K562 (cell line): ENCODE results near the gene ARHGAP30. TPM values are rescaled to one million over a fixed set of nuclear protein-coding genes. Genes with fewer than 3 reads are reported as not detected.
A peak's percentile ranks its signal among the peaks of the same experiment; 100 is the strongest.

Experiments used
- ATAC-seq: fragments of 200-7000 bp; cut with Tn5 transposase; 3 replicates; pipeline ENCODE4 v1.9.1; 2020; ENCODE audit warnings: moderate library complexity
- BruUV-seq: library from RNA; stranded (reverse); fragments of 400-500 nt; replicated peaks from 2 replicates; lab custom pipeline; 2021; lab: Mats Ljungman, UMichigan
- CTCF ChIA-PET: fragments of 300-600 bp; formaldehyde crosslinking; extraction: SDS; loops from one replicate; lab custom pipeline; 2021; ENCODE audit warnings: low intra/inter-chr PET ratio; lab: Yijun Ruan, JAX
- POLR2A ChIA-PET: fragments of 300-600, 350-650 bp; sonication (Branson Sonifier 250); formaldehyde crosslinking; extraction: SDS; loops from one replicate; lab custom pipeline; 2021; ENCODE audit warnings: antibody characterized with exemption, inconsistent platforms; lab: Yijun Ruan, JAX
- DNase-seq, 4 experiments: peaks; one replicate each; pipeline versions ENCODE4 v3.0.0 to v3.0.0-alpha.2; 2011 to 2018; ENCODE audit warnings: low spot score in 3 of 4, mixed read lengths in 3 of 4; ENCODE audit errors: extremely low read depth in 1 of 4
- FAIRE-seq: peaks from 2 replicates; lab custom pipeline; 2011; peaks lifted over from hg19 to GRCh38; lab: Jason Lieb, UNC
- H2AFZ ChIP-seq: 2 replicates; pipeline ENCODE4 v1.6.0; 2011; ENCODE audit warnings: low read depth, low read length, control low read depth, inconsistent platforms
- H3K27ac ChIP-seq: fragments of 200-600 bp; 3 replicates; pipeline ENCODE4 v1.8.0; 2011; ENCODE audit warnings: low read depth, mild to moderate bottlenecking, control low read depth, inconsistent platforms, low read length, moderate library complexity, mixed read lengths; ENCODE audit errors: extremely low read depth
- H3K27me3 ChIP-seq, 2 experiments: fragments of 300-600 bp in 1 of 2; 2 replicates in 1 of 2; 3 replicates in 1 of 2; pipeline versions ENCODE4 v1.6.0 to v1.8.0; 2011; ENCODE audit warnings: inconsistent platforms in 2 of 2, low read length in 2 of 2, mild to moderate bottlenecking in 1 of 2, mixed read lengths in 1 of 2, moderate library complexity in 1 of 2; ENCODE audit not compliant: control insufficient read depth in 2 of 2, insufficient read depth in 2 of 2
- H3K36me3 ChIP-seq: fragments of 300-600 bp; 3 replicates; pipeline ENCODE4 v1.8.0; 2011; ENCODE audit warnings: mild to moderate bottlenecking, low read length, inconsistent platforms; ENCODE audit not compliant: control insufficient read depth, insufficient read depth
- H3K4me1 ChIP-seq, 2 experiments: fragments of 200-600 bp in 1 of 2; replicated peaks in 1 of 2; 2 replicates in 1 of 2; 3 replicates in 1 of 2; pipeline versions ENCODE4 v1.5.1 to v1.8.0; 2011; ENCODE audit warnings: inconsistent platforms in 2 of 2, low read length in 2 of 2, mild to moderate bottlenecking in 1 of 2, mixed read lengths in 1 of 2, moderate library complexity in 1 of 2; ENCODE audit not compliant: control insufficient read depth in 2 of 2, insufficient read depth in 2 of 2
- H3K4me2 ChIP-seq: 2 replicates; pipeline ENCODE4 v1.6.1; 2011; ENCODE audit warnings: low read length, control low read depth, inconsistent platforms, mixed read lengths; ENCODE audit not compliant: insufficient read depth
- H3K4me3 ChIP-seq: fragments of 200-600 bp; sonication (generic), shearing (Covaris generic); 2 replicates; pipeline ENCODE4 v1.5.1; 2016; ENCODE audit warnings: control low read depth, inconsistent platforms
- H3K79me2 ChIP-seq: fragments of 200-600 bp; 3 replicates; pipeline ENCODE4 v1.8.0; 2011; ENCODE audit warnings: low read length, inconsistent platforms; ENCODE audit not compliant: control insufficient read depth, insufficient read depth
- H3K9ac ChIP-seq, 2 experiments: 2 replicates each; pipeline versions ENCODE4 v1.6.0 to v1.6.1; 2011; ENCODE audit warnings: low read depth in 2 of 2, low read length in 2 of 2, control low read depth in 1 of 2, inconsistent platforms in 1 of 2, mild to moderate bottlenecking in 1 of 2, mixed read lengths in 1 of 2; ENCODE audit not compliant: insufficient read depth in 1 of 2
- H3K9me1 ChIP-seq: one replicate; pipeline ENCODE4 v1.6.0; 2011; ENCODE audit warnings: inconsistent platforms, mild to moderate bottlenecking, low read length, moderate library complexity; ENCODE audit not compliant: control insufficient read depth, insufficient read depth
- H3K9me3 ChIP-seq: replicated peaks from 2 replicates; pipeline ENCODE4 v1.5.1; 2011; ENCODE audit warnings: low read depth, low read length, inconsistent platforms; ENCODE audit not compliant: control insufficient read depth, insufficient read depth
- H4K20me1 ChIP-seq: replicated peaks from 2 replicates; pipeline ENCODE4 v1.6.1; 2011; ENCODE audit warnings: low read length, inconsistent platforms, mixed read lengths; ENCODE audit not compliant: control insufficient read depth, insufficient read depth
- ATF1 ChIP-seq, 2 experiments: fragments of 450-650 bp in 1 of 2; IDR thresholded peaks; 2 replicates each; pipeline ENCODE4 v1.6.1; 2016; ENCODE audit warnings: missing compliant biosample characterization in 1 of 2, missing genetic modification characterization in 1 of 2
- BDP1 ChIP-seq: IDR thresholded peaks from 3 replicates; pipeline ENCODE4 v1.6.1; 2011; ENCODE audit not compliant: insufficient read length, insufficient read depth
- CREM ChIP-seq: IDR thresholded peaks from 2 replicates; pipeline ENCODE4 v1.6.1; 2014; ENCODE audit warnings: antibody characterized with exemption, low read depth
- DACH1 ChIP-seq: fragments of 450-650 bp; IDR thresholded peaks from 2 replicates; pipeline ENCODE4 v1.6.1; 2018; ENCODE audit not compliant: partially characterized antibody
- HMG20B ChIP-seq: fragments of 250-450 bp; sonication (Bioruptor Pico); IDR thresholded peaks from 2 replicates; pipeline ENCODE4 v1.5.0; 2021; ENCODE audit warnings: mild to moderate bottlenecking
- IRF9 ChIP-seq: fragments of 450-650 bp; IDR thresholded peaks from 2 replicates; pipeline ENCODE4 v1.6.1; 2016; ENCODE audit warnings: missing biosample characterization, missing genetic modification characterization
- RNF219 ChIP-seq: fragments of 250-450 bp; sonication (Bioruptor Pico); IDR thresholded peaks from 2 replicates; pipeline ENCODE4 v1.5.0; 2022; ENCODE audit warnings: mild to moderate bottlenecking
- RUNX1 ChIP-seq: sonication (generic); IDR thresholded peaks from 2 replicates; pipeline ENCODE4 v1.6.1; 2016; ENCODE audit warnings: antibody characterized with exemption, low read depth
- SLC30A9 ChIP-seq: fragments of 250-450 bp; sonication (Bioruptor Pico); IDR thresholded peaks from 2 replicates; pipeline ENCODE4 v1.8.0; 2022; ENCODE audit warnings: mild to moderate bottlenecking, moderate library complexity
- SOX6 ChIP-seq: fragments of 450-650 bp; IDR thresholded peaks from 2 replicates; pipeline ENCODE4 v1.6.1; 2014; ENCODE audit warnings: mild to moderate bottlenecking
- WGBS: fragments of 100-300 bp; shearing (Covaris generic); methylation state at CpG from one replicate; pipeline ENCODE4 v1.1.6; 2016; ENCODE audit warnings: low coverage, mixed read lengths; ENCODE audit not compliant: insufficient coverage; ENCODE audit errors: missing lambda C conversion rate; 5-methylcytosine and 5-hydroxymethylcytosine counted together
- in situ Hi-C: fragments of 300-500 bp; cut with MboI; formaldehyde crosslinking; loops from 4 replicates; pipeline ENCODE4 v1.15.0; 2018; ENCODE audit warnings: inconsistent platforms, mixed read lengths
- intact Hi-C: fragments of 100-400 bp; cut with micrococcal nuclease; formaldehyde crosslinking; loops from 2 replicates; pipeline ENCODE4 v1.14.2; 2022
- polyA plus RNA-seq, 8 experiments: library from polyadenylated mRNA; depleted of rRNA in 4 of 8; stranded (reverse) in 5 of 8; unstranded in 3 of 8; fragments of >200 nt; fragmentation: Nextera tagmentation in 2 of 8; fragmentation: Illumina TruSeq in 1 of 8; extraction: Ambion mirVana in 2 of 8; extraction: Trizol in 1 of 8; gene quantifications; 2 replicates each; pipeline versions ENCODE4 v1.2.1 to v1.2.3, GENCODE V29; 2011 to 2014; ENCODE audit warnings: inconsistent platforms in 1 of 8, missing spikeins in 1 of 8
- total RNA-seq, 7 experiments: library from RNA; depleted of rRNA in 6 of 7; stranded (reverse); fragments of >200 nt in 6 of 7; fragmentation: Illumina TruSeq in 2 of 7; extraction: Trizol in 2 of 7; gene quantifications; 2 replicates each; pipeline versions ENCODE4 v1.2.1 to v1.2.3, GENCODE V29; 2011 to 2021; ENCODE audit warnings: low replicate concordance in 1 of 7
- TF ChIP-seq, protein P1 (sequence below): fragments of 450-650 bp; formaldehyde crosslinking; IDR thresholded peaks from 2 replicates; pipeline ENCODE4 v1.4.0; 2022; ENCODE audit warnings: mild to moderate bottlenecking, moderate library complexity

ARHGAP30 gene
- total and polyA plus RNA-seq, 9 of the 15 experiments (the other 6 are each of a cell fraction or from before 2014, with no cell fraction given), result 0.01 to 0.73 (median 0.12) TPM

DNA sequence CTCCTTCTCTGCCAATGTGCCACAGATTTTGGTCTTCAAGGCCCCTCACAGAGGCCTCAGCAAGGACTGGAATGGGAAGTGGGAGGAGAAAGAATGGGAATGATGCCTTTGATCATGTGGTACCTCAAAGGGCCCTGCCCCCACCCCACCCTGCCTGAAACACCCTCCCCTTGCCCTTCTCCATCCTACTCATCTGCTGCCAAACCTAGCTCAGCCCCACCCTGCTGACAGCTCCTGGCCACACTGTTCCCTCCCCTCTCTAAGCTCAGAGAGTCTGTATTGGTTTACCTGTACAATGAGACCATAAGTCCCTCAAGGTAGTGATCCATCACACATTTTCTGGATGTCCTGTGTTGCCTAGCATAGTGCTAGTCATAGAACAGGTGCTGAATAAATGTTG lies 6.7 kb upstream of the ARHGAP30 start:
- Histone ChIP-seq H3K4me2 (no peak overlapping the region), H3K36me3 (no peaks in the 10 kb centered on the region), H3K4me1 (peaks cover 8 to 25% of the 10 kb centered on the region in 2 experiments; a peak in 3 of 5 replicates), H3K4me3 (no peak overlapping the region), H3K27me3 (no peaks in the 10 kb centered on the region), H3K9me3 (no peaks in the 10 kb centered on the region), H3K9me1 (no peaks in the 10 kb centered on the region), H4K20me1 (no peaks in the 10 kb centered on the region), H2AFZ (no peak overlapping the region), H3K9ac (no peak overlapping the region), H3K27ac (no peak overlapping the region), H3K79me2 (no peaks in the 10 kb centered on the region)
- intact Hi-C loops (loop anchor here (10.0 kb wide), 1 partner anchor 58 kb away; the partner anchor contains the start of gene DEDD), in situ Hi-C loops (loop anchor here (25.0 kb wide), 1 partner anchor 239 kb away; no protein-coding TSS in a partner anchor)
- TF ChIP-seq SOX6 (no peak), BDP1 (no peak), HMG20B (no peak), RUNX1 (no peak)
- no peak for FAIRE-seq
- CTCF ChIA-PET, result no interaction called here
- DNase-seq, result no peak
- no peak for ATAC-seq
- BruUV-seq, result no TSS peak
- POLR2A ChIA-PET, result no interaction called here

DNA sequence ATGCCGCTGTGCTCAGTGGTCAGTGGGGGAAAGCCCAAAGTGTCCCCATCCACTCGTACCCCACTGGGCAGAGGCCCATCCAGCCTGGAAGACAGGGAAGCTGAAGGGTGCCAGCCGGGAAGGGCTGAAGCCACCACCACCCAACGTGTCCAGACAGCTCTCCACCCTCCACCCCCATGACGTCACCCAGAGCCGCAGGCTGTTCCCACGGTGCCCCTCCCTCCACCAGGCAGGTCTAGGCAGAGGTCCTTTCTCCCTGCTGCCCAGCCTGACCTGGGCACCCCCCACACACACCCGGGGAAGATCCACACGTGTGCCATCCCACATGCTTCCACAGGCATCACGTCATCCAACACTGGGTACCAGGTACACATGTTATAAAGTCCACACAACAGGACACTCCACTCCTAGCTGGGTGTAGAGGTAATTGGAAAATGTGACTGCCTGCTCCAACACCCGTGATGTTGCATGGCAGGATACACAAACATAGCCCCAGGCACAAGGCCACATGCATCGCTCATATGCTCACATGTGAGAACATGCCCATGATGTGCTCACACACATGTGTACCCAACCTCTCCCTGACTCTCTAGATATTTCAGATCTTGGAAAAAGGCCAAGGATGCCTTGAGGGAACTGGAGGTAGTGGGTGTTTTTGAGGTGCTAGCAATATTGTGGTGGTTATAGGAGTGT lies 5.1 kb upstream of the ARHGAP30 start:
- no peaks in the 10 kb centered on the region for H3K9me1 ChIP-seq
- intact Hi-C loops (loop anchor here (10.0 kb wide), 1 partner anchor 60 kb away; the partner anchor contains the start of gene DEDD), in situ Hi-C loops (loop anchor here (25.0 kb wide), 1 partner anchor 238 kb away; no protein-coding TSS in a partner anchor)
- no peaks in the 10 kb centered on the region for H3K79me2 ChIP-seq
- BruUV-seq, result no TSS peak
- H3K4me2 ChIP-seq, result no peak overlapping the region
- 19% methylated on average over 12 of the region's 12 CpGs for WGBS
- H3K27me3 ChIP-seq, result no peaks in the 10 kb centered on the region
- POLR2A ChIA-PET, result interaction anchor here (1.0 to 1.9 kb wide), 2 partner anchors 10 to 58 kb away, joined by 4 to 8 read pairs; no protein-coding TSS in a partner anchor
- DNase-seq, result peak in 2 of 4 experiments; percentile 58 to 64
- ATAC-seq, result peak; percentile 41; the same call in 2 of the 3 replicates
- H3K27ac ChIP-seq, result no peak overlapping the region
- H3K9ac ChIP-seq, result peak overlapping the region in 1 of 2 experiments; percentile 31; a peak in 2 of 4 replicates
- H3K4me1 ChIP-seq, result peaks cover 8 to 25% of the 10 kb centered on the region in 2 experiments; a peak in 3 of 5 replicates
- peak; percentile 15 for FAIRE-seq
- CTCF ChIA-PET, result no interaction called here
- H4K20me1 ChIP-seq, result no peaks in the 10 kb centered on the region
- H3K36me3 ChIP-seq, result no peaks in the 10 kb centered on the region
- peak overlapping the region; percentile 50; the same call in 1 of the 2 replicates for H2AFZ ChIP-seq
- H3K9me3 ChIP-seq, result no peaks in the 10 kb centered on the region
- no peak overlapping the region for H3K4me3 ChIP-seq
- TF ChIP-seq CREM, result peak; percentile 71
- TF ChIP-seq, protein P1, sequence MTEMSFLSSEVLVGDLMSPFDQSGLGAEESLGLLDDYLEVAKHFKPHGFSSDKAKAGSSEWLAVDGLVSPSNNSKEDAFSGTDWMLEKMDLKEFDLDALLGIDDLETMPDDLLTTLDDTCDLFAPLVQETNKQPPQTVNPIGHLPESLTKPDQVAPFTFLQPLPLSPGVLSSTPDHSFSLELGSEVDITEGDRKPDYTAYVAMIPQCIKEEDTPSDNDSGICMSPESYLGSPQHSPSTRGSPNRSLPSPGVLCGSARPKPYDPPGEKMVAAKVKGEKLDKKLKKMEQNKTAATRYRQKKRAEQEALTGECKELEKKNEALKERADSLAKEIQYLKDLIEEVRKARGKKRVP (CRISPR knock-in tag), result no peak
- no peak for TF ChIP-seq RNF219 (CRISPR knock-in tag)
- no peak for TF ChIP-seq ATF1 (CRISPR knock-in tag; IDR thresholded peaks at IDR 0.05)
- TF ChIP-seq ATF1 (tag; IDR thresholded peaks at IDR 0.05), result peak; percentile 71
- TF ChIP-seq DACH1, result no peak
- TF ChIP-seq IRF9 (tag), result no peak
- no peak for TF ChIP-seq SLC30A9
